Breast epithelium (tissue), 3 donors: ENCODE data around the gene AGO3.

Source experiments
- CTCF ChIP-seq, 3 donors: fragments of 450-650 bp; IDR thresholded peaks; one replicate each; pipeline ENCODE4 v1.5.1; 2016 to 2017; ENCODE audit warnings: antibody characterized with exemption in 3 of 3, mild to moderate bottlenecking in 3 of 3, moderate library complexity in 3 of 3
- POLR2AphosphoS5 ChIP-seq, 3 donors: sonication (generic); formaldehyde crosslinking; IDR thresholded peaks; one replicate each; pipeline ENCODE4 v1.6.1; 2017; ENCODE audit warnings: antibody characterized with exemption in 3 of 3

- TF ChIP-seq CTCF (IDR thresholded peaks at IDR 0.05): no peak
- TF ChIP-seq POLR2AphosphoS5 (IDR thresholded peaks at IDR 0.05): no peak
These were observed 123.1 kb downstream of the AGO3 start for GRCh38 chr1:36053978-36054377.
